ENCODE results near the gene RETREG2.

RETREG2 gene, protein sequence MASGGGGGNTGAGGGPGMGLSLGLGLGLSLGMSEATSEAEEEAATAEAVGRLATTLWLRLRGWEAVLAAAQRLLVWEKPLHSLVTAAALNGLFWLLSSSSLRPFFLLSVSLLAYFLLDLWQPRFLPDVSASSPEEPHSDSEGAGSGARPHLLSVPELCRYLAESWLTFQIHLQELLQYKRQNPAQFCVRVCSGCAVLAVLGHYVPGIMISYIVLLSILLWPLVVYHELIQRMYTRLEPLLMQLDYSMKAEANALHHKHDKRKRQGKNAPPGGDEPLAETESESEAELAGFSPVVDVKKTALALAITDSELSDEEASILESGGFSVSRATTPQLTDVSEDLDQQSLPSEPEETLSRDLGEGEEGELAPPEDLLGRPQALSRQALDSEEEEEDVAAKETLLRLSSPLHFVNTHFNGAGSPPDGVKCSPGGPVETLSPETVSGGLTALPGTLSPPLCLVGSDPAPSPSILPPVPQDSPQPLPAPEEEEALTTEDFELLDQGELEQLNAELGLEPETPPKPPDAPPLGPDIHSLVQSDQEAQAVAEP

DNA sequence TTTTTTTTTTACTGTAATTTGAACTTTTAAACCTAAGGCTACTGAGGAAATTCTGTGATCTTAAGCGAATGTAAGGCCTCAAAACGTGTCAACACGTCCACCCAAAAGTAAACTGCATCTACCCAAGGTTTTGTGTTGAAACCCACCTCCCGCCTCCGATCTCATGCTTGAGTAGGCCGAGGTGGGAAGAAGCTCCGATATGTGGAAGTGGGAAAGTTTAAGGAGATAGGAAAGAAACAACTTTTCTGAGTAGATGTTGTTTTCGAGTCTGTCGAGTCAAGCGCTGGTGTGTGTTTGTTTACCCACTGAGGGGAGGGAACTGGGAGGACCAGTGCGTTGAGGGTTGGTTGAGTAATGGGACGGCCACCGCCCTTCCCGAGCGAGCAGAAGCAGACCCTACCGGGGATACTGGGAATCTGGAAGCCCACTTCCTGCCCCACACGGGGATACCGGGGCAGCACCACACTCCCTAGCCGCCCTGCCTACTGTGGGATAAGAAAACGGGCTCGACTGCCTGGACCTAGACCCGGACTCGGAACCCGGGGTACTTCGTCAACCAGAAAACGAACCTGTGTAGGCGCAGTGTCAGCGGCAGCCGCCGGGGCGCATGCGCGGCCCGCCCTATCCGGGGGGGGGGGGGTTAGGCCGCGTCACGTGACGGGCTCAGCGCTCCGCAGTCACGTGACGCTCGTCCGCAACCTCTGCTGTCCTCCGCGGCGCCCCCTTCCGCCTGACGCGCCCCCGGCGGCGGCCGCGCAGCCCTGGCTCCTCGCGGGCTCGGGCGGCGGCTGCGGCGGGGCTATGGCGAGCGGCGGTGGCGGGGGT, at the start of gene RETREG2:
RETREG2 (plus strand) TSS at position 724 of the 825 bp plus-strand sequence; CDS start at position 802, 78 bp downstream.
- peak; percentile 47 to 72 (median 54) for DNase-seq (ENCODE audit: low read depth in 3 of 3)

- DNase-seq (ENCODE audit: low read depth in 3 of 3) = no peak
Measured at GRCh38 chr2:219128396-219128795, 49.7 kb upstream of the RETREG2 start.

DNA sequence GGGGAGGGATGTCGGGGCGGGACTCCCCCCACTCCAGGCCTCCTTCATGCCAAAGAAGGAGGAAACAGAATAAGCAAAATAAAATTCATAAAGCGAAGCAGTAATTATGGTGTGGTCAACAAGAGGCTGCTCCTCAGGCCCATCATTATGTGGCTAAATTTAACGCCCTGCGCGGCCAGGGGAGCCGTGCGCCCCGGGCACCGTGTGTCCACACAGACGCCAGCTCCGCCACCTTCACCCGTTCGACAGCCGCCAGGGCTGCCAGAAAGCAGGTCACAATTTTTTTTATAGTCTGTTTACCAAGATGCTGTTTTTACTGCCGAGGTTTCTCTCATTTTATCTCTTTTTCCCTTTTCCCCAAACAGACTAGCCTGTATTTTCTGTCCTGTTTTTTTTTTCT, 48.5 kb upstream of the RETREG2 start:
- no peak for DNase-seq (ENCODE audit: low read depth in 3 of 3)

DNA sequence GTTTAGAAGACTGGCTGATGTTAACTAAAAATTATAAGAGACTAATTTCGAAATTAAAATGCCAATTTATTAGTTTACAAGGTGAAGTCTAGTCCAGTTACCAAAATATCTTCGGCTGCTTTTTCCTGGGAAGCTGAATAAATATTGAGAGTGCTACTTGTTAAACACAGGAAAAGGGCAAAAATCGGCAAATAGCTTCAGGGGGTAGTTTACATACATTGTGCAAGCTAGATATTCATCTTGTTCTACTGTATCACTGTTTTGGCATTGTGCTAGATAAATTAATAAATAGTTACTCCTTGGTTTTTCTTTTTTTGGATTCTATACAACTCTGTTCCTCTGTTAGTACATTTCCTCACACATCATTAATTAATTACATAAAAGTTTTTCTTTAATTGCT, 46.7 kb upstream of the RETREG2 start:
- no peak for DNase-seq (ENCODE audit: low read depth in 3 of 3)

- no peak for DNase-seq (ENCODE audit: low read depth in 3 of 3)
Measured at GRCh38 chr2:219131744-219132143, 46.3 kb upstream of the RETREG2 start.

DNA sequence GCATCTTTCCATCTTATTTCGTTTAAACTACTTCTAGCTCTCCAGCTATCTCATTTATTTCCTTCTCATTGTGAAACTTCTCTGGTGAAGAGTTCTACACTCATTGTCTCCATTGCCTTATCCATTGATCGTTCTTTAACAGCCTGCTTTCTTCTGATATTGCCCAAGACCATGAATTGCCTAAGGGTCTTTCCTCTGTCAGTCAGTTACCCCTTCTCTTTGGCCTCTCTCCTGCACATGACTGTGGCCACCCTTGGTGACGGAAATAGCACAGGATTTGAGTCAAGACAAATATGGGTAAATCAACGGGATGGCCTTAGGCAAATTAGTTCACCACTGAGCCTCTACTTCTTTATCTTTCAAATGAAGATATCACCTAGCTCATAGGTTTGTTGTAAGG, 44.1 kb upstream of the RETREG2 start:
- no peak for DNase-seq (ENCODE audit: low read depth in 3 of 3)

DNA sequence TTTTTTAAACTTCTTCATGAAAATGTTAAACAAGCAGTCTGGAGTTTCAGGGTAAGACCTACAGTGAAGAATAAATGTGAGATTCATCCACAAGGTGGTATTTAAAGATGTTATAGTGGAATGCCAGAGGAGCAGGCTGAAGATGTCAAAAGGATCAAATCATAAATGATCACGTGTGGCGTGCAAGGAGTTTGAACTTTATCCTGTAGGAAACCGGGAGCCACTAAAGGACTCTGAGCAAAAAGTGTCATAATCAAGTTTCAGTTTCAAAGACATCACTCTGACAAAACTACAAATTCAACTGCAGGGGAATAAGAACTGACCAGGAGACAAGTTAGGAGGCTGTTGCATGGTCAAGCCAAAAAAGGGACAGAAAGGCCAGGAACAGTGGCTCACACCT, 37.4 kb upstream of the RETREG2 start:
- no peak for DNase-seq (ENCODE audit: low read depth in 3 of 3)

- DNase-seq (ENCODE audit: low read depth in 3 of 3) = no peak
Measured at GRCh38 chr2:219142329-219142728, 35.7 kb upstream of the RETREG2 start.

- no peak for DNase-seq (ENCODE audit: low read depth in 3 of 3)
Measured at GRCh38 chr2:219149667-219150066, 28.4 kb upstream of the RETREG2 start.

GRCh38 chr2:219155054-219155644, 22.9 kb upstream of the RETREG2 start:
- DNase-seq (ENCODE audit: low read depth in 3 of 3) = no peak

DNA sequence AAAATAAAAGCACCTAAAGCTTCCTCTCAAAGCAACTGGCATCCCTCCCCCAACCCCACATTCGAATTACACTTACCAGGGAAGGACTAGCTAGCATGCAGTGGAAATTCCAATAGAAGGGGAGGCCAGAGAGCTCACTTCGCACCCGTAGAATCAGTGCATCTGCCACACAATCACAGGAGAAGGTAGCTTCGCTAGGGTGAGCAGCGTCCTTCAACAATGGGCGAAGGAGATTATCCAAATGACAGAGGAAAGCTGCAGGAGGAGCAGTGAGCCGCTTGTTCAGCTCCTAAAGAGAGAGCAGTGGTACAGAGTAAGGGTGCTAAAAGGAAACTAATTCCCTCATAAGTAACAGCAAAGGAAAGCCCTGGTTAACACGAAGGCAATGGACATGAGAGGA, 20.7 kb upstream of the RETREG2 start:
- DNase-seq (ENCODE audit: low read depth in 3 of 3) = no peak

DNA sequence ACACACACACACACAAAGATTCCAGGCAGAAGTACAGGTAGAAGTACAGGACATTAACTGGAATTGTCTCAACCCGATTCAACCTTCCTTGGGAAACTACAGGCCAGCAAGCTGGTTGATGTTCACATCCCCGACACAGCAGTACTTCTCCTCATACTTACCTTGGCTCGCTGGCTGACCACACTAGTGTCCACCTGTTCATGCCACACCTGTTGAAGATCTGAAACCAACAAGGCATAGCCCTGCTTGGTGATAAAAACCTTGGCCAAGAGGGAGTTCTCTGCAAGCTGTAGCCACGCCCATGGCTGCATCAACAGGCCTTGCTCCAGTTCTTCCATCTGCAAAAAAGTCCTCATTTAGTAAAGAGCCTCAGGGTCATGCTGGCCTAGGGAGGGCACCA, 20.1 kb upstream of the RETREG2 start:
- DNase-seq (ENCODE audit: low read depth in 3 of 3) = no peak

DNA sequence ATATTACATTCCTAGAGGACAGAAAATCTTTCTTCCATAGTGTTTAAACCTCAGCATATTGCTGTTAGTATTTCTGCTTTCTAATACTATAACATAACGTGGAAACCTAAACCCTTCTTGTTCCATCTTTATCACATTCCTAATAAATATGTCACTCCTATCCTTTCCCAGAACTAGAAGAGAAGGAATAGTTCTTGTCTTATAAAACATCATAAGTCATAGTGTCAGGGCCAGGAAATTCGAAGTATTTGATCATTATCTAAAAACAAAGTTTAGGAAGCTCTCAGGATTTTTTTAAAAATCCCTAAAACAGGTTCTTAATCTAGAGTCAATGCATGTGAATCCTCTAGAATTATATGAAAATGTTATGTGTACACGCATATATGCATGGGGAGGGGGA, 19.5 kb upstream of the RETREG2 start:
- no peak for DNase-seq (ENCODE audit: low read depth in 3 of 3)

GRCh38 chr2:219159771-219160185, 18.3 kb upstream of the RETREG2 start:
- no peak for DNase-seq (ENCODE audit: low read depth in 3 of 3)

DNA sequence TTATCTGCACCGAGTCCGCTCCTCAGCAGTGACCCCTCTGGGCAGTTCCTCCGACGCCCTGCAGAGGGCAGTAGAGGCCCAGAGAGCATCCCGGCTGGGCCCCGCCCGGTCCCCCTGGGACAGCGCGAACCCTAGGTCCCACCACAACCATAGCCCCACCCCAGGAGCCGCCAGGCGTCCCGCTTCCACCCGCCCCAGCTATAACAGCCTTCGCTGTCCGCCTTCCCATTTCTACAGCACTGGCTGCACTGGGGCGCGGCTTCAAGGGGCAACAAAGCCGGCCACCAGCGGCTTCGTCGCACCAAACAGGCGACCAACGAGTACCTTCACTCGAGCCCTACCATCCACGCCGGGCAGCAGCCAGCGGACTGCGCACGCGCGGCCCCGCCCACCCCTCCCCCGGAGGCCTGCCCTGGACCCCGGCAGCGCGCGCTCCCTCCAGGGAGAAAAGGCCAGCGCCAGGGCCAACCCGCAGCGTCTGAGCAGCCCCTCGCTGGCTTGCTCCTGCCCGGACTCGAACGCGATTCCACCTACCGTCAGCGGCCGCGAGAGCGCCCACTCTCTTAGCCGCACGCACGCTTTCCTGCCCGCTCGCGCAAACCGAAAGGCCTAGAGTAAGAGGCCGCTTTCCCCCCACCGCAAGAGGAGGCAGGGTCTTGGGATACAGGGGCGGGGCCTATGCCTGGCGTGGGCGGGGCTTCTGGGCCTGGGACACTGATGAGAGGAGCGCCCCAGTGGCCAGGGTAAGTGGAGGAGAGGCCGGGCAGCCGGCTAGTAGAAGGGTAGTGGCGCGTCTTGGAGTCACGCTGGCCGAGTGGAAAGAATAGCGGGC, 17.7 kb upstream of the RETREG2 start, which contains the start of gene NHEJ1:
NHEJ1 (minus strand) TSS at position 630 of the 832 bp plus-strand sequence. CDS start 2,453 bp downstream, outside the sequence.
- peak; percentile 86 to 96 (median 88) for DNase-seq (ENCODE audit: low read depth in 3 of 3)

DNA sequence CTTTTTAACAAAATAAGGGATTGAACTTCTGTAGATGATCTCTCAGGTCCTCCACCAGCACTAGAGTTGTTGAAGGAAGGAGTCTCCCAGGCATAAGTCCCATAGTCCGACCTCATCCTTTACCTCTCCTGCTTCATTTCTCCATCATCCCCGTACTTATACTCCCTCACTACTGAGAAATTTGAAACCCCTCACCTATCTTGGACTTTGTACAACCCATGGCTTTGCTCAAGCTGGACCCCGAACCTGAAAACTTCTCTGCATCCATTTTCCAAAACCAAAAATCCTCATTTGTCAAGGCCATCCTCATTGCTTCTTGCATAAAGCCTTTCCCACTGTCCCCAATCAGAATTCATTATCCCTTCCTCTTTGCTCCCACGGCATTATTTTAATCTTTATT, 17.0 kb upstream of the RETREG2 start:
- DNase-seq (ENCODE audit: low read depth in 3 of 3) = no peak

GRCh38 chr2:219163156-219163555, 14.9 kb upstream of the RETREG2 start:
- no peak for DNase-seq (ENCODE audit: low read depth in 3 of 3)

- no peak for DNase-seq (ENCODE audit: low read depth in 3 of 3)
Measured at GRCh38 chr2:219165058-219165911, 12.8 kb upstream of the RETREG2 start.

GRCh38 chr2:219167997-219168396, 10.1 kb upstream of the RETREG2 start:
- no peak for DNase-seq (ENCODE audit: low read depth in 3 of 3)

DNA sequence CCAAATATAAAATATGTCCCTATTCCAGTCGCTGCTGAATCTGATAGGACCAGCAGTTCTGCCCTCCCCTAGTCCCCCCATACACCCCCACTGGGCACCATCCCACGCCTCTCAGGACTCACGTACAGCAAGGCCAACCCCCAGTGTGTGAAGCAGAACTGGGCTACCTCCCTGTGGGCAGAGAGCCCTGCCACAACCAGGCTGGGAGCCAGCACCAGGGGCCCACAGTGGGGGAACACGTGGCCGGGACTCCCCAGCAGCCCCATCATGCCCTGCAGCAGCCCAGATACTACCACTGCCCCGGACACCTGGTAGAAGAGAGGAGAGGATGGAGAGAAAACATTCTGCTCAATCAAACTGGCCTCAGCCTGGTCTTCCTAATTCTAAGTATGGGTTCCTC, 9.5 kb upstream of the RETREG2 start:
- DNase-seq (ENCODE audit: low read depth in 3 of 3) = no peak
